Breast epithelium (tissue), 4 donors: ENCODE results near the gene PROB1. TPM values are rescaled to one million over a fixed set of nuclear protein-coding genes. Genes with fewer than 3 reads are reported as not detected.

Experiments
- DNase-seq, 2 donors: peaks; one replicate each; pipeline ENCODE4 v3.0.0-alpha.2; 2019; ENCODE audit warnings: low spot score in 2 of 2
- H3K27ac ChIP-seq, 2 donors: fragments of 200-600 bp; sonication (generic) in 1 of 2; one replicate each; pipeline ENCODE4 v1.5.1; 2016 to 2019; ENCODE audit warnings: mild to moderate bottlenecking in 1 of 2
- H3K27me3 ChIP-seq, 2 donors: fragments of 200-600 bp; sonication (generic) in 1 of 2; one replicate each; pipeline versions ENCODE4 v1.5.1 to v1.6.0; 2017 to 2019; ENCODE audit warnings: control low read depth in 1 of 2, mild to moderate bottlenecking in 1 of 2
- H3K36me3 ChIP-seq: fragments of 200-600 bp; one replicate; pipeline ENCODE4 v1.5.1; 2019
- H3K4me1 ChIP-seq, 2 donors: fragments of 200-600 bp; sonication (generic); one replicate each; pipeline ENCODE4 v1.5.1; 2016 to 2019; ENCODE audit warnings: control low read depth in 1 of 2
- H3K4me3 ChIP-seq, 3 donors: fragments of 200-600 bp; sonication (generic); 1 replicate in 2 of 3; 2 replicates in 1 of 3; pipeline ENCODE4 v1.5.1; 2016 to 2019; ENCODE audit warnings: mild to moderate bottlenecking in 3 of 3, moderate library complexity in 2 of 3
- H3K9me3 ChIP-seq, 2 donors: fragments of 200-600 bp; sonication (generic) in 1 of 2; one replicate each; pipeline ENCODE4 v1.5.1; 2016 to 2019; ENCODE audit warnings: control low read depth in 1 of 2
- CTCF ChIP-seq, 3 donors: fragments of 450-650 bp; IDR thresholded peaks; one replicate each; pipeline ENCODE4 v1.5.1; 2016 to 2017; ENCODE audit warnings: antibody characterized with exemption in 3 of 3, mild to moderate bottlenecking in 3 of 3, moderate library complexity in 3 of 3
- POLR2A ChIP-seq: fragments of 450-650 bp; IDR thresholded peaks from one replicate; pipeline ENCODE4 v1.6.1; 2016; ENCODE audit warnings: antibody characterized with exemption, mild to moderate bottlenecking, moderate library complexity
- POLR2AphosphoS5 ChIP-seq, 3 donors: sonication (generic); formaldehyde crosslinking; IDR thresholded peaks; one replicate each; pipeline ENCODE4 v1.6.1; 2017; ENCODE audit warnings: antibody characterized with exemption in 3 of 3
- intact Hi-C: fragments of 100-400 bp; cut with DNase I; formaldehyde crosslinking; loops from one replicate; pipeline ENCODE4 v1.15.1; 2023; ENCODE audit warnings: low total_unique reads
- total RNA-seq, 3 donors: library from RNA; depleted of rRNA; stranded (reverse); fragments of >200 nt; gene quantifications; one replicate each; pipeline ENCODE4 v1.1.0, GENCODE V29; 2016

PROB1 gene
- total RNA-seq, 3 donors from 2014 or later = 0.32 to 1.3 (median 0.73) TPM

- Histone ChIP-seq H3K4me3 (no peak overlapping the region), H3K36me3 (no peaks in the 10 kb centered on the region), H3K9me3 (no peaks in the 10 kb centered on the region), H3K27ac (no peak overlapping the region), H3K27me3 (no peaks in the 10 kb centered on the region), H3K4me1 (no peaks in the 10 kb centered on the region)
- intact Hi-C loops = no loop called here
- no peak for DNase-seq
- TF ChIP-seq CTCF (IDR thresholded peaks at IDR 0.05) = no peak
- TF ChIP-seq POLR2A = no peak
- no peak for TF ChIP-seq POLR2AphosphoS5 (IDR thresholded peaks at IDR 0.05)
Observed at GRCh38 chr5:139369181-139369580, 25.7 kb downstream of the PROB1 start.

GRCh38 chr5:139368613-139369012, 26.3 kb downstream of the PROB1 start:
- H3K4me1 ChIP-seq = no peaks in the 10 kb centered on the region
- H3K4me3 ChIP-seq = no peak overlapping the region
- TF ChIP-seq POLR2A = no peak
- TF ChIP-seq CTCF (IDR thresholded peaks at IDR 0.05) = no peak
- TF ChIP-seq POLR2AphosphoS5 (IDR thresholded peaks at IDR 0.05) = no peak
- peaks cover 3% of the 10 kb centered on the region for H3K36me3 ChIP-seq
- no peak for DNase-seq
- H3K9me3 ChIP-seq = no peaks in the 10 kb centered on the region
- intact Hi-C loops = no loop called here
- no peak overlapping the region for H3K27ac ChIP-seq
- no peaks in the 10 kb centered on the region for H3K27me3 ChIP-seq

GRCh38 chr5:139364466-139364865, 30.4 kb downstream of the PROB1 start:
- TF ChIP-seq POLR2A (no peak), POLR2AphosphoS5 (IDR thresholded peaks at IDR 0.05) (no peak), CTCF (IDR thresholded peaks at IDR 0.05) (no peak)
- Histone ChIP-seq H3K9me3 (no peaks in the 10 kb centered on the region), H3K27ac (no peak overlapping the region), H3K36me3 (peaks cover 3% of the 10 kb centered on the region), H3K27me3 (no peaks in the 10 kb centered on the region), H3K4me3 (no peak overlapping the region), H3K4me1 (no peaks in the 10 kb centered on the region)
- no peak for DNase-seq
- intact Hi-C loops = no loop called here

- Histone ChIP-seq H3K27ac (no peak overlapping the region), H3K4me3 (no peak overlapping the region), H3K9me3 (no peaks in the 10 kb centered on the region), H3K27me3 (no peaks in the 10 kb centered on the region), H3K36me3 (peaks cover 3% of the 10 kb centered on the region), H3K4me1 (no peaks in the 10 kb centered on the region)
- DNase-seq = peak in 1 of 2 donors; percentile 2
- intact Hi-C loops = no loop called here
- TF ChIP-seq CTCF (IDR thresholded peaks at IDR 0.05) (no peak), POLR2AphosphoS5 (IDR thresholded peaks at IDR 0.05) (no peak), POLR2A (no peak)
Observed at GRCh38 chr5:139363937-139364336, 31.0 kb downstream of the PROB1 start.

- Histone ChIP-seq H3K27me3 (no peaks in the 10 kb centered on the region), H3K36me3 (peaks cover 3% of the 10 kb centered on the region), H3K9me3 (no peaks in the 10 kb centered on the region), H3K27ac (no peak overlapping the region), H3K4me3 (no peak overlapping the region), H3K4me1 (no peaks in the 10 kb centered on the region)
- intact Hi-C loops = no loop called here
- DNase-seq = peak in 1 of 2 donors; percentile 2
- TF ChIP-seq POLR2A (no peak), CTCF (IDR thresholded peaks at IDR 0.05) (no peak), POLR2AphosphoS5 (IDR thresholded peaks at IDR 0.05) (no peak)
Observed at GRCh38 chr5:139361835-139362429, 33.0 kb downstream of the PROB1 start.
